Measurements from ENCODE around the gene NAV2.

The NAV2 gene

GRCh38 chr11:19947537-19948114 lies 235.0 kb downstream of the NAV2 start:
- DNase-seq (ENCODE audit: low read depth): peak; percentile 37
- TF ChIP-seq CTCF (conservative IDR thresholded peaks at IDR 0.05; ENCODE audit: control insufficient read depth, insufficient read depth, low read depth, low read length): no peak
- H3K4me3 ChIP-seq (ENCODE audit: control insufficient read depth, low read depth, low read length): no peak overlapping the region

GRCh38 chr11:19949606-19950005 lies 237.0 kb downstream of the NAV2 start:
- no peak for TF ChIP-seq CTCF (conservative IDR thresholded peaks at IDR 0.05; ENCODE audit: control insufficient read depth, insufficient read depth, low read depth, low read length)
- H3K4me3 ChIP-seq (ENCODE audit: control insufficient read depth, low read depth, low read length): no peak overlapping the region
- no peak for DNase-seq (ENCODE audit: low read depth)

GRCh38 chr11:19951558-19952115 lies 239.0 kb downstream of the NAV2 start:
- no peak overlapping the region for H3K4me3 ChIP-seq (ENCODE audit: control insufficient read depth, low read depth, low read length)
- TF ChIP-seq CTCF (conservative IDR thresholded peaks at IDR 0.05; ENCODE audit: control insufficient read depth, insufficient read depth, low read depth, low read length): peak; percentile 60
- peak; percentile 67 for DNase-seq (ENCODE audit: low read depth)

- DNase-seq (ENCODE audit: low read depth): no peak
- TF ChIP-seq CTCF (conservative IDR thresholded peaks at IDR 0.05; ENCODE audit: control insufficient read depth, insufficient read depth, low read depth, low read length): no peak
- no peak overlapping the region for H3K4me3 ChIP-seq (ENCODE audit: control insufficient read depth, low read depth, low read length)
Observed at GRCh38 chr11:19952116-19952605, 239.5 kb downstream of the NAV2 start.

- TF ChIP-seq CTCF (conservative IDR thresholded peaks at IDR 0.05; ENCODE audit: control insufficient read depth, insufficient read depth, low read depth, low read length): no peak
- no peak overlapping the region for H3K4me3 ChIP-seq (ENCODE audit: control insufficient read depth, low read depth, low read length)
- no peak for DNase-seq (ENCODE audit: low read depth)
Observed at GRCh38 chr11:19952911-19953310, 240.3 kb downstream of the NAV2 start.

GRCh38 chr11:19953336-19953735 lies 240.7 kb downstream of the NAV2 start:
- peak; percentile 87 for DNase-seq (ENCODE audit: low read depth)
- H3K4me3 ChIP-seq (ENCODE audit: control insufficient read depth, low read depth, low read length): no peak overlapping the region
- TF ChIP-seq CTCF (conservative IDR thresholded peaks at IDR 0.05; ENCODE audit: control insufficient read depth, insufficient read depth, low read depth, low read length): no peak
